ENCODE results near the gene EHMT1. TPM values are rescaled to one million over a fixed set of nuclear protein-coding genes. Genes with fewer than 3 reads are reported as not detected.
A peak's percentile ranks its signal among the peaks of the same experiment; 100 is the strongest.
"Not testable (repeated sequence)": the region's sequence is repeated elsewhere in the genome, so short reads cannot be mapped to it uniquely, and the experiment has no call there.

Gene EHMT1
- total and polyA plus RNA-seq, 2 of the 13 experiments (the other 11 are each of a cell fraction or from before 2014, with no cell fraction given): 23.0 to 27.1 TPM

GRCh38 chr9:137626464-137626863 is 7.7 kb downstream of the EHMT1 start:
- no peak overlapping the region for H3K4me3 ChIP-seq (replicated peaks in 1 of 3; ENCODE audit: insufficient read depth in 1 of 3, low read depth in 2 of 3, low read length in 3 of 3)
- DNase-seq (ENCODE audit: low spot score): no peak
- FAIRE-seq: no peak
- peak; percentile 42; the same call in 1 of the 2 replicates for TF ChIP-seq ZNF770 (CRISPR knock-in tag; IDR thresholded peaks at IDR 0.05)
- TF ChIP-seq SP1 (IDR thresholded peaks at IDR 0.05): no peak
- no peak for TF ChIP-seq SP1 (CRISPR knock-in tag; IDR thresholded peaks at IDR 0.05)
- H3K79me2 ChIP-seq (ENCODE audit: insufficient read depth, low read length): peaks cover 83% of the 10 kb centered on the region
- in situ Hi-C loops (cut with HindIII; ENCODE audit: extremely low pct_ligation_motif_present, low pct_unique_long_range_greater_than_20kb) (no loop called here), intact Hi-C loops (cut with micrococcal nuclease; ENCODE audit: unreplicated experiment) (no loop called here)
- ATAC-seq: no peak
- H3K36me3 ChIP-seq (replicated peaks in 1 of 2; ENCODE audit: control insufficient read depth in 1 of 2, insufficient read depth in 2 of 2, low read length in 2 of 2): no peaks in the 10 kb centered on the region; a peak in 2 of 5 replicates
- peaks cover 17% of the 10 kb centered on the region; the same call in 1 of the 2 replicates for H4K20me1 ChIP-seq (ENCODE audit: insufficient read depth, low read length)
- H3K27ac ChIP-seq (ENCODE audit: extremely low read length, insufficient read depth, low read length): no peak overlapping the region
- H3K4me1 ChIP-seq (ENCODE audit: insufficient read depth, low read length): peaks cover 28% of the 10 kb centered on the region
- H3K9ac ChIP-seq (ENCODE audit: insufficient read depth, low read depth, low read length): no peak overlapping the region
- 97% methylated on average over 4 of the region's 4 CpGs for WGBS (ENCODE audit: low lambda C conversion rate)
- ChIA-PET POLR2A (no interaction called here), CTCF (ENCODE audit: low intra/inter-chr PET ratio, low total read pairs) (no interaction called here)
- H3K4me2 ChIP-seq (ENCODE audit: low read depth, low read length): no peak overlapping the region
- no peak overlapping the region for H2AFZ ChIP-seq (ENCODE audit: low read length)
- no peaks in the 10 kb centered on the region for H3K27me3 ChIP-seq (ENCODE audit: control insufficient read depth in 1 of 2, insufficient read depth in 2 of 2, low read length in 2 of 2)
- BruUV-seq (replicated peaks): no TSS peak
- no peaks in the 10 kb centered on the region for H3K9me3 ChIP-seq (ENCODE audit: low read length)

GRCh38 chr9:137627406-137627805 is 8.6 kb downstream of the EHMT1 start:
- Histone ChIP-seq H3K79me2 (ENCODE audit: insufficient read depth, low read length) (peaks cover 86% of the 10 kb centered on the region), H3K4me1 (ENCODE audit: insufficient read depth, low read length) (peaks cover 35% of the 10 kb centered on the region), H4K20me1 (ENCODE audit: insufficient read depth, low read length) (peaks cover 24% of the 10 kb centered on the region; the same call in 1 of the 2 replicates)
- H3K4me3 ChIP-seq (replicated peaks in 1 of 3; ENCODE audit: insufficient read depth in 1 of 3, low read depth in 2 of 3, low read length in 3 of 3); DNase-seq (ENCODE audit: low spot score); H3K9ac ChIP-seq (ENCODE audit: insufficient read depth, low read depth, low read length); CTCF ChIA-PET (ENCODE audit: low intra/inter-chr PET ratio, low total read pairs); ATAC-seq; H3K27ac ChIP-seq (ENCODE audit: extremely low read length, insufficient read depth, low read length); FAIRE-seq; in situ Hi-C loops (cut with HindIII; ENCODE audit: extremely low pct_ligation_motif_present, low pct_unique_long_range_greater_than_20kb); H2AFZ ChIP-seq (ENCODE audit: low read length); H3K27me3 ChIP-seq (ENCODE audit: control insufficient read depth in 1 of 2, insufficient read depth in 2 of 2, low read length in 2 of 2); BruUV-seq (replicated peaks); intact Hi-C loops (cut with micrococcal nuclease; ENCODE audit: unreplicated experiment); H3K9me3 ChIP-seq (ENCODE audit: low read length); H3K36me3 ChIP-seq (replicated peaks in 1 of 2; ENCODE audit: control insufficient read depth in 1 of 2, insufficient read depth in 2 of 2, low read length in 2 of 2); H3K4me2 ChIP-seq (ENCODE audit: low read depth, low read length): not testable (repeated sequence)
- POLR2A ChIA-PET: interaction anchor here (1.3 kb wide), 1 partner anchor 9 kb away, joined by 5 read pairs; the partner anchor contains the start of gene EHMT1
- WGBS (ENCODE audit: low lambda C conversion rate): 95% methylated on average over 14 of the region's 14 CpGs

Data from HepG2 (cell line).